Measurements from ENCODE around the gene NLRP1. TPM values are rescaled to one million over a fixed set of nuclear protein-coding genes. Genes with fewer than 3 reads are reported as not detected.

The NLRP1 gene
- total and polyA plus RNA-seq, 10 of the 15 experiments (the other 5 are each of a cell fraction or from before 2014, with no cell fraction given) = 2.8 to 21.8 (median 11.9) TPM

- no peak for TF ChIP-seq CUX1 (IDR thresholded peaks at IDR 0.05; ENCODE audit: insufficient replicate concordance, low read depth, low read length)
- no peak for TF ChIP-seq SRF (IDR thresholded peaks at IDR 0.05; ENCODE audit: low read depth in 2 of 2, low read length in 2 of 2)
- no peak for TF ChIP-seq KAT2A (conservative IDR thresholded peaks at IDR 0.05; ENCODE audit: control insufficient read depth, low read depth, low read length)
- no peak for TF ChIP-seq ZNF687 (IDR thresholded peaks at IDR 0.05)
- TF ChIP-seq USF2 (IDR thresholded peaks at IDR 0.05; ENCODE audit: borderline replicate concordance, low read depth, low read length) = no peak
- no peak for TF ChIP-seq SMC3 (IDR thresholded peaks at IDR 0.05; ENCODE audit: borderline replicate concordance, low read length)
Measured at GRCh38 chr17:5624211-5624610, 39.9 kb upstream of the NLRP1 start (continued).
